ENCODE results near the gene TRAPPC12. TPM values are rescaled to one million over a fixed set of nuclear protein-coding genes. Genes with fewer than 3 reads are reported as not detected.
"Not testable (repeated sequence)": the region's sequence is repeated elsewhere in the genome, so short reads cannot be mapped to it uniquely, and the experiment has no call there.

Gene TRAPPC12
- total and polyA plus RNA-seq, 2 experiments from 2014 or later: 77.2 to 103 TPM

DNA sequence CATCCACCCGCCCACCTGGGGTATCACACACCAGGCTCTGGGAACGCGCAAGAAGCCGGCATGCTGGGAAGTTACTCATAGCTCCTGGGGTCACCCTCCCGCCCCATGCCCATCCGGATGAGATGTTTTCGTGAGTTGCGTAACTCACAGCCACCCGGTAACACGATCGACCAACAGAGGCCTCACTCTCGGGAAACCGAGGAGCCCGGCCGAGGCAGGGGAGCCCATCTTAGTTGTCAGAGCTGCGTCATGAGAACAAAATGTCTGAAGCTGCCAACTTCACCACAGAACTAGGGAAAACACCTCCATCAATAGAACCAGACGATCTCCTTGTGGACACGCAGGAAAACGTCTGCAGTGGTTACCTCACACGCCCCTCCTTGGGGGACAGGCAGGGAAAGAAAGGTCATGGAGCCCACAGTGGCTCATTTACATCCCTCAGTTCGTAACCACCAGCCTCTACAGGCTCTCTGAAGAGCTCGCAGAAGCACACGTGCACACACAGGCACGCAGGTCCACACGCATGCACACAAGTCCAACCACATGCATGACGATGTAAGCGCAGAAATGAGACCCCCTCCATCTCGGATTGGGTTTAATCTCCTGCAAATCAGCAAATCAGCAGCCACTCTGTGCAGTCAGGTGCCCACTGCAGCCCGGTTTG, 113.6 kb downstream of the TRAPPC12 start:
- Histone ChIP-seq H3K4me3 (no peak overlapping the region), H3K4me1 (ENCODE audit: low read depth) (peaks cover 13% of the 10 kb centered on the region), H3K9me3 (ENCODE audit: low read depth) (no peaks in the 10 kb centered on the region), H3K27me3 (no peaks in the 10 kb centered on the region), H3K27ac (peak overlapping the region; percentile 26), H3K36me3 (peaks cover under 1% of the 10 kb centered on the region)
- DNase-seq (ENCODE audit: low read depth in 1 of 2, low spot score in 1 of 2): peak in 1 of 2 donors; percentile 92
- no peak for TF ChIP-seq CTCF (IDR thresholded peaks at IDR 0.05; ENCODE audit: low read depth, low read length)

- H3K27me3 ChIP-seq: no peaks in the 10 kb centered on the region
- DNase-seq (ENCODE audit: low read depth in 1 of 2, low spot score in 1 of 2): peak; percentile 68 to 89
- H3K4me1 ChIP-seq (ENCODE audit: low read depth): peaks cover 12% of the 10 kb centered on the region
- no peak overlapping the region for H3K4me3 ChIP-seq
- peak overlapping the region; percentile 26 for H3K27ac ChIP-seq
- peaks cover 2% of the 10 kb centered on the region for H3K36me3 ChIP-seq
- H3K9me3 ChIP-seq (ENCODE audit: low read depth): no peaks in the 10 kb centered on the region
- no peak for TF ChIP-seq CTCF (IDR thresholded peaks at IDR 0.05; ENCODE audit: low read depth, low read length)
These were observed 114.1 kb downstream of the TRAPPC12 start for GRCh38 chr2:3493615-3494007.

DNA sequence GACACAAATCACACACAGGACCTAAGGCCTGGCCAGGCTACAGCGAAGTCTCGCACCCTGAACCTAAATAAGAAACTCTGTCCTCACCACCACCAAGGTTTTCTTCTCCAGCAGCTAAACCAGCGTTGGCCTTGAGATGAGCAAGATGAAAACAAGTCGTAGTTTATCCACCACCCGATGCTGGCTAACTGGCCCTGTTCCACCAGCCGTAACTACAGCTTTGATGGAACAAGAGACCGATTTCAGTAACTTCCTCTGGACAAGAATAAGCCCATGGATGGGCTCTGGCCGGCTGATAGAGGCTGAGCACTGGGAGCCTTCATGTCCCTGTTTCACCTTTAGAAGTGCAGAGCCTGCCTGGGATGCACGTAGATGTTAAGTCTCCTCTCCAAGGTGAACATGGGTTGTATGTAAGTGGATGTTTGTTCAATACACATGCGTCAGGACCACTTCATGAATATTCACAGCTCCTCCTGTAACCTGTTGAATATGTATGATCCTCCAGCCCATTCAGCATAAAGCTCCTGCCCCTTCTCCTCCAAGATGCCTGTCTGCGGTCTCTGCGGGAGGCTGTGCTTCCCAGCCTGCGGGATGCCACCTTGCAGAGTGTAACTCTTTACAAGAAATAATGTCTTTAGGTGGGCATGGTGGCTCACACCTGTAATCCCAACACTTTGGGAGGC, 115.6 kb downstream of the TRAPPC12 start:
- H3K36me3 ChIP-seq: peaks cover 2% of the 10 kb centered on the region
- TF ChIP-seq CTCF (IDR thresholded peaks at IDR 0.05; ENCODE audit: low read depth, low read length): no peak
- peaks cover 11% of the 10 kb centered on the region for H3K4me1 ChIP-seq (ENCODE audit: low read depth)
- no peak overlapping the region for H3K4me3 ChIP-seq
- no peaks in the 10 kb centered on the region for H3K9me3 ChIP-seq (ENCODE audit: low read depth)
- no peak for DNase-seq (ENCODE audit: low read depth in 1 of 2, low spot score in 1 of 2)
- no peak overlapping the region for H3K27ac ChIP-seq
- H3K27me3 ChIP-seq: no peaks in the 10 kb centered on the region

DNA sequence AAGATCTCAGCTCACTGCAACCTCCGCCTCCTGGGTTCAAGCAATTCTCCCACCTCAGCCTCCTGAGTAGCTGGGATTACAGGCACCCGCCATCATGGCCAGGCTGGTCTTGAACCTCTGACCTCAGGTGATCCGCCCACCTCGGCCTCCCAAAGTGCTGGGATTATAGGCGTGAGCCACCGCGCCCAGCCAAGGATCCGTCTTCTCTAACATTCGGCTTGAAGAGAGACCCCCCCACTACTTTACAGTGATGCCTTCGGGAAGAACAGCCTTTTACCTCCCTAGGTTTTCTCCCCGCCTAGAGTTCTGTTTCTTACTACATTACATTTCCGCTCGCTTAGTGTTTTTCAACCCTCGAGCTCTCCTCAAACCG, 117.2 kb downstream of the TRAPPC12 start:
- H3K36me3 ChIP-seq; H3K4me3 ChIP-seq; H3K9me3 ChIP-seq (ENCODE audit: low read depth); H3K27me3 ChIP-seq; H3K27ac ChIP-seq; DNase-seq (ENCODE audit: low read depth in 1 of 2, low spot score in 1 of 2): not testable (repeated sequence)
- peaks cover 11% of the 10 kb centered on the region for H3K4me1 ChIP-seq (ENCODE audit: low read depth)

DNA sequence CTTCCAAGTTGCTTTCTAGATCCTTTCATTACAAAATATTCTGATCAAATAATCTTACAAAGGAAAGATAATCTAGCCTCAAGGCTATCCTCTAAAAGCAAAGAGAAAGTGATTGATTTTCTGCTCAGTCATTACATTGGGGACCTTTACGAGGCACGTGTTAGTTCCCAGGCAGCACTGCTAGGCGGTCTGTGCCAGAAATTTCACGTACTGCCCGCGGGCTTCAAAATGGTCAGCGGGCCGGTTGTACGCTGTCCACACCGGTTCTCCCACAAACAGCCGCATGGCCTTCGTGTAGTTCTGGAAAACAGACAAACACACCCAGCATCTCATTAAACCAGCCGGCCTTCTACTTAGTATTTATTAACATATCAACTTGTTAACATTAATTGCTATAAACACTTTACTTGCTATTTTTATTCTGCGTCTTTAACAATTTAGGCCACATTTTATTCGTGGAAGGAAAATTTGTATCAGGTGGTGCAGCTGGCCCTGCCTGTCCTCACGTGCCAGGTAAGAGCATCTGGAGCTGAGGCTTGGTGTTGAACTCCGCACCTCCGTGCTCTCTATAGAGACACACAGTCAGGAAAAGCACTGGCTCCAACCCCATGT, 119.4 kb downstream of the TRAPPC12 start:
- TF ChIP-seq CTCF (IDR thresholded peaks at IDR 0.05; ENCODE audit: low read depth, low read length): no peak
- peaks cover 6% of the 10 kb centered on the region for H3K4me1 ChIP-seq (ENCODE audit: low read depth)
- H3K9me3 ChIP-seq (ENCODE audit: low read depth): no peaks in the 10 kb centered on the region
- H3K27me3 ChIP-seq: no peaks in the 10 kb centered on the region
- H3K4me3 ChIP-seq: no peak overlapping the region
- no peak overlapping the region for H3K27ac ChIP-seq
- H3K36me3 ChIP-seq: peaks cover 2% of the 10 kb centered on the region
- no peak for DNase-seq (ENCODE audit: low read depth in 1 of 2, low spot score in 1 of 2)

- no peaks in the 10 kb centered on the region for H3K9me3 ChIP-seq (ENCODE audit: low read depth)
- peaks cover 2% of the 10 kb centered on the region for H3K36me3 ChIP-seq
- H3K4me1 ChIP-seq (ENCODE audit: low read depth): no peaks in the 10 kb centered on the region
- H3K27ac ChIP-seq: no peak overlapping the region
- H3K27me3 ChIP-seq: no peaks in the 10 kb centered on the region
- no peak overlapping the region for H3K4me3 ChIP-seq
- no peak for TF ChIP-seq CTCF (IDR thresholded peaks at IDR 0.05; ENCODE audit: low read depth, low read length)
- no peak for DNase-seq (ENCODE audit: low read depth in 1 of 2, low spot score in 1 of 2)
These were observed 120.9 kb downstream of the TRAPPC12 start for GRCh38 chr2:3500326-3500899.
